ENCODE data around the gene DNAH10.

The DNAH10 gene

GRCh38 chr12:123847876-123848275, 85.8 kb downstream of the DNAH10 start:
- no peak for TF ChIP-seq CTCF (IDR thresholded peaks at IDR 0.05; ENCODE audit: borderline replicate concordance, insufficient read depth, low read depth, low read length)
- no peak overlapping the region for H3K4me3 ChIP-seq (ENCODE audit: low read depth, low read length)

GRCh38 chr12:123849517-123849916, 87.4 kb downstream of the DNAH10 start:
- TF ChIP-seq CTCF (IDR thresholded peaks at IDR 0.05; ENCODE audit: borderline replicate concordance, insufficient read depth, low read depth, low read length): no peak
- no peak overlapping the region for H3K4me3 ChIP-seq (ENCODE audit: low read depth, low read length)

- H3K4me3 ChIP-seq (ENCODE audit: low read depth, low read length): no peak overlapping the region
- TF ChIP-seq CTCF (IDR thresholded peaks at IDR 0.05; ENCODE audit: borderline replicate concordance, insufficient read depth, low read depth, low read length): no peak
Observed at GRCh38 chr12:123850246-123851134, 88.4 kb downstream of the DNAH10 start.

- H3K4me3 ChIP-seq (ENCODE audit: low read depth, low read length): no peak overlapping the region
- no peak for TF ChIP-seq CTCF (IDR thresholded peaks at IDR 0.05; ENCODE audit: borderline replicate concordance, insufficient read depth, low read depth, low read length)
Observed at GRCh38 chr12:123853396-123854070, 91.4 kb downstream of the DNAH10 start.

GRCh38 chr12:123854232-123854631, 92.1 kb downstream of the DNAH10 start:
- no peak for TF ChIP-seq CTCF (IDR thresholded peaks at IDR 0.05; ENCODE audit: borderline replicate concordance, insufficient read depth, low read depth, low read length)
- no peak overlapping the region for H3K4me3 ChIP-seq (ENCODE audit: low read depth, low read length)

GRCh38 chr12:123854918-123855317, 92.8 kb downstream of the DNAH10 start:
- TF ChIP-seq CTCF (IDR thresholded peaks at IDR 0.05; ENCODE audit: borderline replicate concordance, insufficient read depth, low read depth, low read length): no peak
- H3K4me3 ChIP-seq (ENCODE audit: low read depth, low read length): no peak overlapping the region

Measured in GM12875 (cell line).